Measurements from ENCODE around the gene SANBR.

SANBR gene

GRCh38 chr2:61089797-61090196 is 24.1 kb downstream of the SANBR start:
- no peaks in the 10 kb centered on the region for H3K4me1 ChIP-seq (ENCODE audit: insufficient read depth, insufficient read length)
- TF ChIP-seq ZNF274 (IDR thresholded peaks at IDR 0.05; ENCODE audit: low read depth, low read length): no peak
- no peak for TF ChIP-seq YY1 (IDR thresholded peaks at IDR 0.05; ENCODE audit: insufficient read depth, insufficient read length)
- no peak for TF ChIP-seq SUZ12 (IDR thresholded peaks at IDR 0.05; ENCODE audit: extremely low read depth, insufficient read depth, insufficient read length)
- H3K36me3 ChIP-seq (ENCODE audit: insufficient read depth, insufficient read length, low read length): peaks cover 18% of the 10 kb centered on the region
- DNase-seq (ENCODE audit: low read depth, low spot score): no peak
- H3K27me3 ChIP-seq (ENCODE audit: insufficient read depth, insufficient read length): no peaks in the 10 kb centered on the region
- no peaks in the 10 kb centered on the region for H3K9me3 ChIP-seq (ENCODE audit: insufficient read depth, low read length)
- no peak overlapping the region for H3K4me3 ChIP-seq (ENCODE audit: insufficient read length, low read depth)
- no peak overlapping the region for H3K9ac ChIP-seq (ENCODE audit: insufficient read length, low read depth)

GRCh38 chr2:61090386-61090921 is 24.8 kb downstream of the SANBR start:
- DNase-seq (ENCODE audit: low read depth, low spot score): no peak
- Histone ChIP-seq H3K36me3 (ENCODE audit: insufficient read depth, insufficient read length, low read length) (peaks cover 18% of the 10 kb centered on the region), H3K27me3 (ENCODE audit: insufficient read depth, insufficient read length) (no peaks in the 10 kb centered on the region), H3K9me3 (ENCODE audit: insufficient read depth, low read length) (no peaks in the 10 kb centered on the region), H3K9ac (ENCODE audit: insufficient read length, low read depth) (no peak overlapping the region), H3K4me3 (ENCODE audit: insufficient read length, low read depth) (no peak overlapping the region), H3K4me1 (ENCODE audit: insufficient read depth, insufficient read length) (no peaks in the 10 kb centered on the region)
- no peak for TF ChIP-seq YY1 (IDR thresholded peaks at IDR 0.05; ENCODE audit: insufficient read depth, insufficient read length)
- no peak for TF ChIP-seq ZNF274 (IDR thresholded peaks at IDR 0.05; ENCODE audit: low read depth, low read length)
- no peak for TF ChIP-seq SUZ12 (IDR thresholded peaks at IDR 0.05; ENCODE audit: extremely low read depth, insufficient read depth, insufficient read length)

DNA sequence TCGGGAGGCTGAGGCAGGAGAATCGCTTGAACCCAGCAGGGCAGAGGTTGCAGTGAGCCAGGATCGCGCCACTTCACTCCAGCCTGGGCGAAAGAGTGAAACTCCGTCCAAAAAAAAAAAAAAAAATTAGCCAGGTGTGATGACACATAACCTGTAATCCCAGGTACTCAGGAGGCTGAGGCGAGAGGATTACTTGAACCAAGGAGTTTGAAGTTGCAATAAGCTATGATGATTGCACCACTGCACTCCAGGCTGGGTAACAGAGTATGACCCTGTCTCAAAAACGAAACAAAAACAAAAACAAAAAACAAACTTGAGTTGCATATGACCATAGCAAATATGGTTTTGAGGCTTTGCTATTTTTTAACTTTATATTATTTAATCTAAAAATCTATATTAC is 25.8 kb downstream of the SANBR start:
- Histone ChIP-seq H3K9ac (ENCODE audit: insufficient read length, low read depth) (no peak overlapping the region), H3K9me3 (ENCODE audit: insufficient read depth, low read length) (no peaks in the 10 kb centered on the region), H3K4me1 (ENCODE audit: insufficient read depth, insufficient read length) (no peaks in the 10 kb centered on the region), H3K36me3 (ENCODE audit: insufficient read depth, insufficient read length, low read length) (peaks cover 23% of the 10 kb centered on the region), H3K27me3 (ENCODE audit: insufficient read depth, insufficient read length) (no peaks in the 10 kb centered on the region), H3K4me3 (ENCODE audit: insufficient read length, low read depth) (no peak overlapping the region)
- TF ChIP-seq ZNF274 (IDR thresholded peaks at IDR 0.05; ENCODE audit: low read depth, low read length) (no peak), SUZ12 (IDR thresholded peaks at IDR 0.05; ENCODE audit: extremely low read depth, insufficient read depth, insufficient read length) (no peak), YY1 (IDR thresholded peaks at IDR 0.05; ENCODE audit: insufficient read depth, insufficient read length) (no peak)
- no peak for DNase-seq (ENCODE audit: low read depth, low spot score)

DNA sequence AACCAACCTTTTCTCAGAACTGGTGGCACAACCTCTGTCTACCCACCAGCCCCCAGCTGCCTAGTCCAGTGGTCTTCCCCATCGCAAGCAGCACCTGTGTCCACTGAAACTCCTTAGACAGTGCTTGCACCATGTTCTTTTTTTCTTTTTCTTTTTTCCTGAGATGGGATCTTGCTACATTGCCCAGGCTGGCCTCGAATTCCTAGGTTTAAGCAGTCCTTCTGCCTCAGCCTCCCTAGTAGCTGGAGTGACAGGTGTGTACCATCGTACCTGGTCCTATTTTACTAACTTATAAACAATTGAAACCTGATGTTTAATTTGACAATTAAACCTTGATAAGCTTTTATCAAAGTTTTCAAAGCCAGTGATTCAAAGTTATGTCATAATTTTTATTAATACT is 30.8 kb downstream of the SANBR start:
- no peaks in the 10 kb centered on the region for H3K4me1 ChIP-seq (ENCODE audit: insufficient read depth, insufficient read length)
- H3K9me3 ChIP-seq (ENCODE audit: insufficient read depth, low read length): no peaks in the 10 kb centered on the region
- no peak overlapping the region for H3K4me3 ChIP-seq (ENCODE audit: insufficient read length, low read depth)
- H3K27me3 ChIP-seq (ENCODE audit: insufficient read depth, insufficient read length): no peaks in the 10 kb centered on the region
- TF ChIP-seq ZNF274 (IDR thresholded peaks at IDR 0.05; ENCODE audit: low read depth, low read length): no peak
- no peak for TF ChIP-seq SUZ12 (IDR thresholded peaks at IDR 0.05; ENCODE audit: extremely low read depth, insufficient read depth, insufficient read length)
- no peak for TF ChIP-seq YY1 (IDR thresholded peaks at IDR 0.05; ENCODE audit: insufficient read depth, insufficient read length)
- H3K36me3 ChIP-seq (ENCODE audit: insufficient read depth, insufficient read length, low read length): peaks cover 7% of the 10 kb centered on the region
- H3K9ac ChIP-seq (ENCODE audit: insufficient read length, low read depth): no peak overlapping the region
- DNase-seq (ENCODE audit: low read depth, low spot score): no peak

GRCh38 chr2:61100801-61101200 is 35.1 kb downstream of the SANBR start:
- Histone ChIP-seq H3K4me3 (ENCODE audit: insufficient read length, low read depth) (no peak overlapping the region), H3K9me3 (ENCODE audit: insufficient read depth, low read length) (no peaks in the 10 kb centered on the region), H3K4me1 (ENCODE audit: insufficient read depth, insufficient read length) (no peaks in the 10 kb centered on the region), H3K27me3 (ENCODE audit: insufficient read depth, insufficient read length) (no peaks in the 10 kb centered on the region), H3K9ac (ENCODE audit: insufficient read length, low read depth) (no peak overlapping the region), H3K36me3 (ENCODE audit: insufficient read depth, insufficient read length, low read length) (peaks cover 4% of the 10 kb centered on the region)
- no peak for DNase-seq (ENCODE audit: low read depth, low spot score)
- TF ChIP-seq SUZ12 (IDR thresholded peaks at IDR 0.05; ENCODE audit: extremely low read depth, insufficient read depth, insufficient read length) (no peak), YY1 (IDR thresholded peaks at IDR 0.05; ENCODE audit: insufficient read depth, insufficient read length) (no peak), ZNF274 (IDR thresholded peaks at IDR 0.05; ENCODE audit: low read depth, low read length) (no peak)

DNA sequence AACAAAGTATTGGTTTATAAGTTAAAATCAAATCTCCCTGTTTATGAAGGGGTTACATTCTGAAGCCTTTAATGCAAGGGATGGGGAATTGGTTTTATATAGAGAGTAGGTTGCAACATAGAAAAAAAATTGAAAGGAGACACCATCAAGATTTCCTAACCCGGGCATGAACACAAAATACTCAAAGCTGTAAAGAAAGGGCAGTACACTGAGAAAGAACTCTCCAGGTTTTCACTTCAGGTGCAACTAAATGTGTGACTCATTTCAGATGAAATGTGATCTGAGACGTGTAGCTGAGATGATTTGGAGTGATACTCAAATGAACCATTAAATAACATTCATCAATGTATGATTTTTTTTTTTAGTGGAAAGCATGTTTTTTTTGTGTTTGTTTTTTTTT is 43.6 kb downstream of the SANBR start:
- Histone ChIP-seq H3K9me3 (ENCODE audit: insufficient read depth, low read length) (peaks cover 20% of the 10 kb centered on the region), H3K27me3 (ENCODE audit: insufficient read depth, insufficient read length) (no peaks in the 10 kb centered on the region), H3K4me1 (ENCODE audit: insufficient read depth, insufficient read length) (no peaks in the 10 kb centered on the region), H3K36me3 (ENCODE audit: insufficient read depth, insufficient read length, low read length) (peaks cover 23% of the 10 kb centered on the region), H3K9ac (ENCODE audit: insufficient read length, low read depth) (no peak overlapping the region), H3K4me3 (ENCODE audit: insufficient read length, low read depth) (no peak overlapping the region)
- no peak for TF ChIP-seq YY1 (IDR thresholded peaks at IDR 0.05; ENCODE audit: insufficient read depth, insufficient read length)
- no peak for TF ChIP-seq ZNF274 (IDR thresholded peaks at IDR 0.05; ENCODE audit: low read depth, low read length)
- no peak for TF ChIP-seq SUZ12 (IDR thresholded peaks at IDR 0.05; ENCODE audit: extremely low read depth, insufficient read depth, insufficient read length)
- no peak for DNase-seq (ENCODE audit: low read depth, low spot score)

DNA sequence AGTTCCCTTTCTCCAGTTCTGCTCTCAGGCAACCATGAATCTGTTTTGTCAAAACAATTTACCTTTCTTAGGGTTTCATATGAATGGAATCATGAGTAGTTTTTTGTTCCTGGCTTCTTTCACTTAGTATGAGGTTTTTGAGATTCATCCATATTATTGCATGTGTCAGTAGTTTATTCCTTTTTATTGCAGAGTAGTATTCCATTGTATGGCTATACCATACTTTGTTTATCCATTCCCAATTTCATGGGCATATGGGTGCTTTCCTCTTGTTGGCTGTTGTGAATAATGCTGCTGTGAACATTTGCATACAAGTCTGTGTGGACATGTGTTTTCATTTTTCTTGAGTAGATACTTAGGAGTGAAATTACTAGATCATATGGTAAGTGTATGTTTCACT is 46.0 kb downstream of the SANBR start:
- Histone ChIP-seq H3K27me3 (ENCODE audit: insufficient read depth, insufficient read length) (no peaks in the 10 kb centered on the region), H3K9ac (ENCODE audit: insufficient read length, low read depth) (no peak overlapping the region), H3K36me3 (ENCODE audit: insufficient read depth, insufficient read length, low read length) (peaks cover 31% of the 10 kb centered on the region), H3K4me1 (ENCODE audit: insufficient read depth, insufficient read length) (no peaks in the 10 kb centered on the region), H3K9me3 (ENCODE audit: insufficient read depth, low read length) (peaks cover 36% of the 10 kb centered on the region), H3K4me3 (ENCODE audit: insufficient read length, low read depth) (no peak overlapping the region)
- no peak for TF ChIP-seq YY1 (IDR thresholded peaks at IDR 0.05; ENCODE audit: insufficient read depth, insufficient read length)
- no peak for TF ChIP-seq SUZ12 (IDR thresholded peaks at IDR 0.05; ENCODE audit: extremely low read depth, insufficient read depth, insufficient read length)
- TF ChIP-seq ZNF274 (IDR thresholded peaks at IDR 0.05; ENCODE audit: low read depth, low read length): no peak
- DNase-seq (ENCODE audit: low read depth, low spot score): no peak

Measured in NT2/D1 (cell line).